PFSK-1 (cell line): Measurements from ENCODE around the gene NUDT1.

ENCODE experiments used
- FOXP2 ChIP-seq: optimal IDR thresholded peaks from 2 replicates; pipeline ENCODE3; 2011; ENCODE audit warnings: borderline replicate concordance, control low read depth, inconsistent platforms; ENCODE audit not compliant: insufficient read depth; ENCODE audit errors: extremely low read length, extremely low read depth
- POLR2AphosphoS5 ChIP-seq: IDR thresholded peaks from 2 replicates; pipeline ENCODE4 v1.6.1; 2012; ENCODE audit warnings: low read depth, mild to moderate bottlenecking, control low read depth, low read length, moderate library complexity
- REST ChIP-seq, 2 experiments: IDR thresholded peaks; 2 replicates each; pipeline versions ENCODE4 v1.6.1 to v1.8.0; 2011 to 2012; ENCODE audit warnings: low read depth in 2 of 2, low read length in 2 of 2, control low read depth in 1 of 2, inconsistent platforms in 1 of 2, mild to moderate bottlenecking in 1 of 2, moderate library complexity in 1 of 2; ENCODE audit not compliant: insufficient read depth in 1 of 2
- SIN3A ChIP-seq: IDR thresholded peaks from 2 replicates; pipeline ENCODE4 v1.6.1; 2012; ENCODE audit warnings: mild to moderate bottlenecking, low read length, moderate library complexity, borderline replicate concordance; ENCODE audit not compliant: insufficient read depth
- TAF1 ChIP-seq: IDR thresholded peaks from 2 replicates; pipeline ENCODE4 v1.6.1; 2012; ENCODE audit warnings: low read length, control low read depth, borderline replicate concordance; ENCODE audit not compliant: insufficient read depth

- TF ChIP-seq POLR2AphosphoS5 (no peak), REST (IDR thresholded peaks at IDR 0.05; ENCODE audit: insufficient read depth in 1 of 2, low read depth in 2 of 2, low read length in 2 of 2) (no peak), FOXP2 (no peak), TAF1 (no peak), SIN3A (no peak)
These were observed 47.6 kb downstream of the NUDT1 start for GRCh38 chr7:2289621-2290020.
